Spleen (tissue), 11 donors: ENCODE measurements around the gene ZNF785. TPM values are rescaled to one million over a fixed set of nuclear protein-coding genes. Genes with fewer than 3 reads are reported as not detected.

Source experiments
- DNase-seq: peaks from one replicate; pipeline ENCODE4 v3.0.0-alpha.2; 2020
- H3K27ac ChIP-seq, 8 donors: fragments of 200-600 bp; sonication (generic) in 7 of 8; 1 replicate in 4 of 8; 2 replicates in 4 of 8; pipeline versions ENCODE4 v1.5.0 to v1.8.0; 2016 to 2021; ENCODE audit warnings: inconsistent platforms in 4 of 8, mild to moderate bottlenecking in 4 of 8, moderate library complexity in 1 of 8
- H3K27me3 ChIP-seq, 7 donors: fragments of 200-600 bp; sonication (generic) in 6 of 7; replicated peaks in 1 of 7; 1 replicate in 4 of 7; 2 replicates in 3 of 7; pipeline versions ENCODE4 v1.5.0 to v1.8.0; 2016 to 2021; ENCODE audit warnings: inconsistent platforms in 3 of 7, mild to moderate bottlenecking in 1 of 7
- H3K36me3 ChIP-seq, 6 donors: fragments of 200-600 bp; sonication (generic) in 5 of 6; 1 replicate in 4 of 6; 2 replicates in 2 of 6; pipeline versions ENCODE4 v1.5.0 to v1.8.0; 2016 to 2021; ENCODE audit warnings: inconsistent platforms in 2 of 6
- H3K4me1 ChIP-seq, 6 donors: fragments of 200-600 bp; sonication (generic) in 5 of 6; 1 replicate in 3 of 6; 2 replicates in 3 of 6; pipeline versions ENCODE4 v1.5.0 to v1.8.0; 2016 to 2021; ENCODE audit warnings: inconsistent platforms in 3 of 6
- H3K4me3 ChIP-seq, 8 donors: fragments of 200-600 bp; sonication (generic) in 7 of 8; 1 replicate in 4 of 8; 2 replicates in 4 of 8; pipeline versions ENCODE4 v1.5.0 to v1.8.0; 2016 to 2021; ENCODE audit warnings: inconsistent platforms in 4 of 8, mild to moderate bottlenecking in 4 of 8, moderate library complexity in 2 of 8
- H3K9me3 ChIP-seq, 8 donors: fragments of 200-600 bp; sonication (generic) in 7 of 8; 1 replicate in 4 of 8; 2 replicates in 4 of 8; pipeline versions ENCODE4 v1.5.0 to v1.8.0; 2016 to 2021; ENCODE audit warnings: inconsistent platforms in 4 of 8
- POLR2A ChIP-seq, 3 donors: fragments of 450-650 bp; IDR thresholded peaks; one replicate each; pipeline ENCODE4 v1.5.1; 2017; ENCODE audit warnings: antibody characterized with exemption in 3 of 3, mild to moderate bottlenecking in 1 of 3
- POLR2AphosphoS5 ChIP-seq, 3 donors: sonication (generic); formaldehyde crosslinking; IDR thresholded peaks; one replicate each; pipeline ENCODE4 v1.5.1; 2017; ENCODE audit warnings: antibody characterized with exemption in 3 of 3
- WGBS, 5 donors: extraction: QIAGEN DNeasy Blood & Tissue Kit in 3 of 5; methylation state at CpG; one replicate each; pipeline versions ENCODE4 v1.1.5 to v1.1.7; 2013 to 2018; 5-methylcytosine and 5-hydroxymethylcytosine counted together
- intact Hi-C: fragments of 100-400 bp; cut with DNase I; formaldehyde crosslinking; loops from one replicate; pipeline ENCODE4 v1.15.0; 2023; ENCODE audit warnings: low total_unique reads
- polyA plus RNA-seq, 3 donors: library from polyadenylated mRNA; stranded (reverse); fragments of 200-250 nt; gene quantifications; one replicate each; pipeline ENCODE4 v1.2.1, GENCODE V29; 2013
- total RNA-seq, 7 donors: library from RNA; depleted of rRNA in 3 of 7; stranded (reverse); fragments of >200 nt in 3 of 7; fragmentation: NEBNext Ultra II Directional in 4 of 7; extraction: Animal tissue kit (Norgen Biotek cat#: 25700) in 4 of 7; gene quantifications; one replicate each; pipeline versions ENCODE4 v1.1.0 to v1.2.1, GENCODE V29; 2016 to 2021
- TF ChIP-seq, protein P1 (sequence below), 11 experiments: fragments of 200-600 bp in 7 of 11; fragments of 450-650 bp in 4 of 11; sonication (generic) in 4 of 11; IDR thresholded peaks in 8 of 11; conservative IDR thresholded peaks in 3 of 11; 1 replicate in 7 of 11; 2 replicates in 4 of 11; pipeline versions ENCODE4 v1.4.0 to v1.8.0; 2016 to 2021; ENCODE audit warnings: antibody characterized with exemption in 11 of 11, inconsistent platforms in 4 of 11, mild to moderate bottlenecking in 1 of 11
- donor health status: healthy with polysubstance abuse.
- donor health status: DM: no; HTN: no; CAD: no; lungs with moderate emphysema.
- donor health status: DM: no; HTN: no; CAD: no.
- donor health status: Bipolar disorder and iron deficiency.
- donor health status: healthy.
- donor health status: DM: no; HTN: no; CAD: no.
- donor health status: DM: yes; HTN: yes; CAD: no.

Gene ZNF785
- total and polyA plus RNA-seq, 10 donors = 3.1 to 22.1 (median 17.3) TPM

DNA sequence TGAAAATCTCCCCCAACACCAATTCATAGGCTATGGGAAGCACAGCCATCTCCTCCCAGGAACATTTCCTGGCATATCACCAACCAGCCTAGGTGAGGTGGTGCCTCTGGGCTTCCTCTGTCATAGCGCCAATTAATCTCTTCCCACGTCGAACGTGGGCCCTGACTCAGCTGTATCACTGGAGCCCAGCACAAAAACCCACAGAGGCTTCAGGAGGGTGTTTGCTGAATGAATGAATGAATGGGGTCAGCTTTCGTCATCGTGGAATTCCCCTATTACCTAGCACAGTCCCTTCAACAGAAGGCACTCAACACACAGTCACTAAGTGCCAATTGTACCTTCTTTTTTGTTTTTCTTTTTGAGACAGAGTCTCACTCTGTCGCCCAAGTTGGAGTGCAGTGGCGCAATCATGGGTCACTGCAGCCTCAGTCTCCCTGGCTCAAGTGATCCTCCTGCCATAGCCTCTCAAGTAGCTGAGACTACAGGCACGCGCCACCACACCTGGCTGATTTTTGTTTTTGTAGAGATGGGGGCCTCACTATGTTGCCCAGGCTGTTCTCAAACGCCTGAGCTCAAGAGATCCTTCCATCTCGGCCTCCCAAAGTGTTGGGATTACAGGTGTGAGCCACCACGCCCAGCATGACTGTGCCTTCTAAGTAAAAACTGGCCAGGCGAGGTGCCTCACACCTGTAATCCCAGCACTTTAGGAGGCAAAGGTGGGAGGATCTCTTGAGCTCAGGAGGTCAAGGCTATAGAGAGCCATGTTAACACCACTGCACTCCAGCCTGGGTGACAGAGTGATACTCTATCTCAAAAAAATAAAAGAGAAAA, 18.1 kb downstream of the ZNF785 start:
- no peak overlapping the region for H3K4me3 ChIP-seq
- no peak for DNase-seq
- TF ChIP-seq, protein P1, sequence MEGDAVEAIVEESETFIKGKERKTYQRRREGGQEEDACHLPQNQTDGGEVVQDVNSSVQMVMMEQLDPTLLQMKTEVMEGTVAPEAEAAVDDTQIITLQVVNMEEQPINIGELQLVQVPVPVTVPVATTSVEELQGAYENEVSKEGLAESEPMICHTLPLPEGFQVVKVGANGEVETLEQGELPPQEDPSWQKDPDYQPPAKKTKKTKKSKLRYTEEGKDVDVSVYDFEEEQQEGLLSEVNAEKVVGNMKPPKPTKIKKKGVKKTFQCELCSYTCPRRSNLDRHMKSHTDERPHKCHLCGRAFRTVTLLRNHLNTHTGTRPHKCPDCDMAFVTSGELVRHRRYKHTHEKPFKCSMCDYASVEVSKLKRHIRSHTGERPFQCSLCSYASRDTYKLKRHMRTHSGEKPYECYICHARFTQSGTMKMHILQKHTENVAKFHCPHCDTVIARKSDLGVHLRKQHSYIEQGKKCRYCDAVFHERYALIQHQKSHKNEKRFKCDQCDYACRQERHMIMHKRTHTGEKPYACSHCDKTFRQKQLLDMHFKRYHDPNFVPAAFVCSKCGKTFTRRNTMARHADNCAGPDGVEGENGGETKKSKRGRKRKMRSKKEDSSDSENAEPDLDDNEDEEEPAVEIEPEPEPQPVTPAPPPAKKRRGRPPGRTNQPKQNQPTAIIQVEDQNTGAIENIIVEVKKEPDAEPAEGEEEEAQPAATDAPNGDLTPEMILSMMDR (IDR thresholded peaks at IDR 0.05 in 8 of 11, conservative IDR thresholded peaks at IDR 0.05 in 3 of 11) = no peak
- no peak for TF ChIP-seq POLR2A (IDR thresholded peaks at IDR 0.05)
- no peak for TF ChIP-seq POLR2AphosphoS5 (IDR thresholded peaks at IDR 0.05)
- 74 to 82% (median 77%) methylated on average over 14 of the region's 14 CpGs for WGBS, 5 donors
- no peaks in the 10 kb centered on the region for H3K27me3 ChIP-seq
- H3K4me1 ChIP-seq = peaks cover 26 to 51% (median 42%) of the 10 kb centered on the region in 6 donors
- peaks cover 0 to 5% (median 2%) of the 10 kb centered on the region in 6 donors for H3K36me3 ChIP-seq
- H3K27ac ChIP-seq = peak overlapping the region; percentile 58 to 99 (median 73)
- H3K9me3 ChIP-seq = no peaks in the 10 kb centered on the region
- intact Hi-C loops = no loop called here

DNA sequence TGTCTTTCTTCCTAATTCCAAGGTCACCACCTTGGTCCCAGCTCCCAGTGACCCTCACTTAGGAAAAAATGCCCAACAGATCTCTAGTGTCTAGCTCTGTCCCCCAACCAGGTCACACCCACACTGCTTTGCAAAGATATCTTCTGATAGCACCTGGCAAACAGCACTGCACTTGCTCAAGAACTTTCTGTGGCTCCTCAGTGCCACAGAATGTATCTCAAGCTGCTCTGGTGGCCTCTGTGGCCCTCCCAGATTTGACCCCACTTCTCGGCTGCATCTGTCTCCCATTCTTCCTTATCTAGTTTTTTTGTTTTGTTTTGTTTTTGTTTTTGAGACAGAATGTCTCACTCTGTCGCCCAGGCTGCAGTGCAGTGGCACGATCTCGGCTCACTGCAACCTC, 19.0 kb downstream of the ZNF785 start:
- intact Hi-C loops = no loop called here
- DNase-seq = no peak
- TF ChIP-seq POLR2A (IDR thresholded peaks at IDR 0.05) (no peak), POLR2AphosphoS5 (IDR thresholded peaks at IDR 0.05) (no peak)
- TF ChIP-seq, protein P1 (IDR thresholded peaks at IDR 0.05 in 8 of 11, conservative IDR thresholded peaks at IDR 0.05 in 3 of 11) = no peak
- Histone ChIP-seq H3K27me3 (no peaks in the 10 kb centered on the region), H3K27ac (no peak overlapping the region), H3K4me1 (peaks cover 22 to 55% (median 40%) of the 10 kb centered on the region in 6 donors), H3K9me3 (no peaks in the 10 kb centered on the region), H3K4me3 (no peak overlapping the region), H3K36me3 (peaks cover 0 to 5% (median 2%) of the 10 kb centered on the region in 6 donors)
- 89 to 97% (median 96%) methylated on average over 4 of the region's 4 CpGs for WGBS, 5 donors

DNA sequence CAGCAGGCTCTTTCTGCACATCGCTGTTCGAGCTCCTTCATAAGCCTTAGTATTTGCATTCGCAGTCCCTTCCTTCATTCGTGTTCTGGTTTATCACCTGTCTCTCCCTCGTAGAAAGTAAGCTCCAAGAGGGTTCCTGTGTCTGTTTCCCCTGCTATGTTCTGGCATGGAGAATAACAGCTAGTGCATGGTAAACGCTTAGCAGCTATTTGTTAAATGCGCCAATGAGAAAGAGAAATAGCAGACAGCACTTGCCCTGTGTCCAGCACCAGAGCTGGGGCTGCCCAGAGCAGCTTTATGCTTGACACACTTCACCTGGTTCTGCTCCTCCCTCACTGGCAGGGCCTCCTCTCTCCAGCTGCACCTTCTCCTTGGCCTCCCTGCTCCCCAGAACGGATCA, 19.5 kb downstream of the ZNF785 start:
- no peak for DNase-seq
- intact Hi-C loops = no loop called here
- H3K9me3 ChIP-seq = no peaks in the 10 kb centered on the region
- 70 to 83% (median 76%) methylated on average over 8 of the region's 8 CpGs for WGBS, 5 donors
- H3K4me1 ChIP-seq = peaks cover 25 to 58% (median 42%) of the 10 kb centered on the region in 6 donors
- no peak overlapping the region for H3K4me3 ChIP-seq
- TF ChIP-seq POLR2A (IDR thresholded peaks at IDR 0.05) (no peak), POLR2AphosphoS5 (IDR thresholded peaks at IDR 0.05) (no peak)
- TF ChIP-seq, protein P1 (IDR thresholded peaks at IDR 0.05 in 8 of 11, conservative IDR thresholded peaks at IDR 0.05 in 3 of 11) = no peak
- H3K27me3 ChIP-seq = peaks cover 0 to 4% (median 0%) of the 10 kb centered on the region in 7 donors
- no peak overlapping the region for H3K27ac ChIP-seq
- peaks cover 0 to 5% (median 2%) of the 10 kb centered on the region in 6 donors for H3K36me3 ChIP-seq

DNA sequence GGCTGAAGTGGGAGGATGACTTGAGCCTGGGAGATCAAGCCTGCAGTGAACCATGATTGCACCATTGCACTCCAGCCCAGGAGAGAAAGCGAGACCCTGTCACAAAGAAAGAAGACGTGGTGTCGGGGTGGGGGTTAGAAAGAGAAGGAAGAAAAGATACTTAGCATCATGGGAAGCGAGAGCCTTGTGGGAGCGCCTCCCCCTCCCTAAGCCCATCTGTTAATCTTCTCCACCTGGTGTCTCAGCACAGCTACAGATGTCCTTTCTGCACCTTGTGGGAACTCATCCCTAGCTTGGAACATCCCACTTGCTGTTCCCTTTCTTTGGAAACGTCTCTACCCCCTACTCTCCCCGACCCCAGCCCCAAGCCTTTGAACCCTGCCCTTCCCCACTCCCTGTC, 20.0 kb downstream of the ZNF785 start:
- no peaks in the 10 kb centered on the region for H3K9me3 ChIP-seq
- H3K36me3 ChIP-seq = peaks cover 0 to 5% (median 2%) of the 10 kb centered on the region in 6 donors
- 70 to 81% (median 73%) methylated on average over 7 of the region's 7 CpGs for WGBS, 5 donors
- H3K27ac ChIP-seq = no peak overlapping the region
- TF ChIP-seq, protein P1 (IDR thresholded peaks at IDR 0.05 in 8 of 11, conservative IDR thresholded peaks at IDR 0.05 in 3 of 11) = no peak
- TF ChIP-seq POLR2AphosphoS5 (IDR thresholded peaks at IDR 0.05) = no peak
- no peak for TF ChIP-seq POLR2A (IDR thresholded peaks at IDR 0.05)
- DNase-seq = no peak
- peaks cover 0 to 4% (median 0%) of the 10 kb centered on the region in 7 donors for H3K27me3 ChIP-seq
- H3K4me3 ChIP-seq = no peak overlapping the region
- H3K4me1 ChIP-seq = peaks cover 22 to 58% (median 41%) of the 10 kb centered on the region in 6 donors
- intact Hi-C loops = no loop called here
